ENCODE data around the gene PARP1.

- TF ChIP-seq, protein P1, sequence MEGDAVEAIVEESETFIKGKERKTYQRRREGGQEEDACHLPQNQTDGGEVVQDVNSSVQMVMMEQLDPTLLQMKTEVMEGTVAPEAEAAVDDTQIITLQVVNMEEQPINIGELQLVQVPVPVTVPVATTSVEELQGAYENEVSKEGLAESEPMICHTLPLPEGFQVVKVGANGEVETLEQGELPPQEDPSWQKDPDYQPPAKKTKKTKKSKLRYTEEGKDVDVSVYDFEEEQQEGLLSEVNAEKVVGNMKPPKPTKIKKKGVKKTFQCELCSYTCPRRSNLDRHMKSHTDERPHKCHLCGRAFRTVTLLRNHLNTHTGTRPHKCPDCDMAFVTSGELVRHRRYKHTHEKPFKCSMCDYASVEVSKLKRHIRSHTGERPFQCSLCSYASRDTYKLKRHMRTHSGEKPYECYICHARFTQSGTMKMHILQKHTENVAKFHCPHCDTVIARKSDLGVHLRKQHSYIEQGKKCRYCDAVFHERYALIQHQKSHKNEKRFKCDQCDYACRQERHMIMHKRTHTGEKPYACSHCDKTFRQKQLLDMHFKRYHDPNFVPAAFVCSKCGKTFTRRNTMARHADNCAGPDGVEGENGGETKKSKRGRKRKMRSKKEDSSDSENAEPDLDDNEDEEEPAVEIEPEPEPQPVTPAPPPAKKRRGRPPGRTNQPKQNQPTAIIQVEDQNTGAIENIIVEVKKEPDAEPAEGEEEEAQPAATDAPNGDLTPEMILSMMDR (conservative IDR thresholded peaks at IDR 0.05; ENCODE audit: low read length) = no peak
- no peak for TF ChIP-seq EZH2phosphoT487 (IDR thresholded peaks at IDR 0.05; ENCODE audit: borderline replicate concordance, low read depth, low read length)
Observed at GRCh38 chr1:226382030-226382429, 25.9 kb downstream of the PARP1 start.
